Stomach (tissue), 9 donors: ENCODE results near the gene TRIM38. TPM values are rescaled to one million over a fixed set of nuclear protein-coding genes. Genes with fewer than 3 reads are reported as not detected.
"Not testable (repeated sequence)": the region's sequence is repeated elsewhere in the genome, so short reads cannot be mapped to it uniquely, and the experiment has no call there.

Source experiments
- DNase-seq, 2 donors: peaks; one replicate each; pipeline versions ENCODE4 v3.0.0 to v3.0.0-alpha.2; 2013 to 2019
- H3K27ac ChIP-seq, 5 donors: fragments of 200-600 bp in 4 of 5; sonication (generic) in 4 of 5; one replicate each; pipeline ENCODE4 v1.5.1; 2013 to 2019; ENCODE audit warnings: mild to moderate bottlenecking in 1 of 5, moderate library complexity in 1 of 5
- H3K27me3 ChIP-seq, 3 donors: fragments of 200-600 bp; sonication (generic); one replicate each; pipeline ENCODE4 v1.5.1; 2017 to 2019; ENCODE audit warnings: mixed run types in 1 of 3
- H3K36me3 ChIP-seq, 4 donors: fragments of 200-600 bp; sonication (generic); 1 replicate in 3 of 4; 2 replicates in 1 of 4; pipeline ENCODE4 v1.5.1; 2016 to 2019
- H3K4me1 ChIP-seq, 4 donors: fragments of 200-600 bp; sonication (generic); one replicate each; pipeline ENCODE4 v1.5.1; 2016 to 2019
- H3K4me3 ChIP-seq, 4 donors: fragments of 200-600 bp; sonication (generic) in 3 of 4; one replicate each; pipeline ENCODE4 v1.5.1; 2016 to 2019; ENCODE audit warnings: mild to moderate bottlenecking in 1 of 4
- H3K9me3 ChIP-seq, 4 donors: fragments of 200-600 bp; sonication (generic); one replicate each; pipeline ENCODE4 v1.5.1; 2016 to 2019
- CTCF ChIP-seq, 7 experiments: fragments of 450-650 bp in 4 of 7; fragments of 200-600 bp in 3 of 7; sonication (generic) in 3 of 7; IDR thresholded peaks; one replicate each; pipeline ENCODE4 v1.5.1; 2016 to 2019; ENCODE audit warnings: antibody characterized with exemption in 7 of 7, control low read depth in 2 of 7, mild to moderate bottlenecking in 1 of 7
- EP300 ChIP-seq: sonication (generic); formaldehyde crosslinking; IDR thresholded peaks from one replicate; pipeline ENCODE4 v1.6.1; 2017; ENCODE audit warnings: antibody characterized with exemption
- POLR2A ChIP-seq, 4 donors: fragments of 450-650 bp; IDR thresholded peaks; one replicate each; pipeline ENCODE4 v1.6.1; 2016; ENCODE audit warnings: antibody characterized with exemption in 4 of 4, control low read depth in 2 of 4, mild to moderate bottlenecking in 1 of 4, moderate library complexity in 1 of 4
- POLR2AphosphoS5 ChIP-seq, 3 donors: sonication (generic); formaldehyde crosslinking; IDR thresholded peaks; one replicate each; pipeline ENCODE4 v1.6.1; 2016; ENCODE audit warnings: antibody characterized with exemption in 3 of 3
- whole genome bisulfite sequencing, 5 donors: extraction: QIAGEN DNeasy Blood & Tissue Kit in 3 of 5; methylation state at CpG; one replicate each; pipeline versions ENCODE4 v1.1.5 to v1.1.7; 2013 to 2018; 5-methylcytosine and 5-hydroxymethylcytosine counted together
- intact Hi-C: fragments of 100-400 bp; cut with DNase I; formaldehyde crosslinking; loops from one replicate; pipeline ENCODE4 v1.15.1; 2023; ENCODE audit warnings: low total_unique reads
- polyA plus RNA-seq, 3 donors: library from polyadenylated mRNA; stranded (reverse); fragments of 200-250 nt; gene quantifications; one replicate each; pipeline ENCODE4 v1.2.3, GENCODE V29; 2013
- total RNA-seq, 5 donors: library from RNA; depleted of rRNA; stranded (reverse); fragments of >200 nt; gene quantifications; one replicate each; pipeline versions ENCODE4 v1.1.0 to v1.2.3, GENCODE V29; 2014 to 2016
- donor health status: healthy with polysubstance abuse.
- donor health status: Bipolar disorder and iron deficiency.
- donor health status: healthy.

The TRIM38 gene
- total and polyA plus RNA-seq, 8 donors = 3.7 to 11.3 (median 6.0) TPM

- Histone ChIP-seq H3K27me3 (no peaks in the 10 kb centered on the region), H3K4me1 (peaks cover 8 to 33% (median 16%) of the 10 kb centered on the region in 4 donors), H3K27ac (peak overlapping the region; percentile 88 to 97 (median 94)), H3K36me3 (peaks cover 0 to 14% (median 8%) of the 10 kb centered on the region in 4 donors), H3K4me3 (peak overlapping the region; percentile 46 to 60 (median 60)), H3K9me3 (no peaks in the 10 kb centered on the region)
- intact Hi-C loops = no loop called here
- peak; percentile 70 to 91 for DNase-seq
- no peak for TF ChIP-seq EP300
- TF ChIP-seq POLR2AphosphoS5 (IDR thresholded peaks at IDR 0.05) = peak in 2 of 3 donors; percentile 3 to 44
- no peak for TF ChIP-seq CTCF (IDR thresholded peaks at IDR 0.05)
- no peak for TF ChIP-seq POLR2A (IDR thresholded peaks at IDR 0.05)
- WGBS, 5 donors = 1 to 5% (median 3%) methylated on average over 13 to 30 of the region's 30 CpGs
These were observed 29.3 kb downstream of the TRIM38 start for GRCh38 chr6:25991785-25992412.

DNA sequence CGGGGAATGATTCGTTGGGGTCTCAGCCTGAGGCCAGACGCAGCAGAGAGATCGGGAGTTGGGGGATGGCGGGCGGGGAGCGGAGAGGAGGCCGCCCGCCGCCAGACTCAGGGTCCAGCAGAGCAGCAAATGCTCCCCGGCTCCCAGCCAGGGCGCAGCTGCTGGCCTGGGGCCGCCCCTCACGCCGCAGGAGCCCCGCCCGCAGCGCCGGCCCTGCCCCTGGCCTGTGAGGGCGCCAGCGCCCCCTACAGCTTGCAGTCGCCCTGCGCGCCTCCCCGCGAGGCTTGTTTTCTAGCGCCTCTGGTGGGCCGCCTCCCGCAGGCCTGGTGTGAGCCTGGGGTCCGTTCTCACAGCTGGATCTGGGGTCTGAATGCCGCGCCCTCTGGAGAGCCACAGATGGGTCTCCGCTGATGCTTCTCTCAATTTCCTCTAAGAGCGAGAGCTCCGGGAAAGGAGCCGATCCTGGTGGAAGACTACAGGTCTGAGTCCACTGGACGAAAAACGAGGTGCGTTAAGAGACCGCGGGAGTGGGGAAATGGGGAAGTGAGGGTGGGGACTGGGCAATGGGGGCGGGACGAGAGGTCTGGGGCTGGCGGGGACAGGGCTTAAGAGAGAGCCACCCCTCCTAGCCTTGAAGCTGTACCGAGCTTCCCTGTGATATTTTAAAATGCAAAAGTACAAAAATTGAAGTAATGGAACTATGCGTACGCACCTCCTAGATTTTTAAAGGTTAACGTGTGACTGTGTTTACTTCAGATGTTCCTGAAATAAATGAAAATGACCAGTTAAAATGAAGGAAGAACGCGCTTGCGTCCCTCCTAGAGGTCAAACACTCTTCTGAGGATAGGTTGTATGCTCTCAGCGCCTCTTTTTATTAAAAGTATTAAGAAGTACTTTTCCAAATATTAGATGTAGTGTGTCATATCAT is 30.1 kb downstream of the TRIM38 start:
- whole genome bisulfite sequencing, 5 donors = 1 to 2% (median 1%) methylated on average over 41 to 52 of the region's 52 CpGs
- intact Hi-C loops = no loop called here
- DNase-seq = peak; percentile 96 to 99
- TF ChIP-seq CTCF (IDR thresholded peaks at IDR 0.05) (peak in 5 of 7 experiments; percentile 87 to 99 (median 98)), EP300 (no peak), POLR2A (IDR thresholded peaks at IDR 0.05) (no peak), POLR2AphosphoS5 (IDR thresholded peaks at IDR 0.05) (peak; percentile 68 to 89 (median 74))
- Histone ChIP-seq H3K4me1 (peaks cover 8 to 41% (median 20%) of the 10 kb centered on the region in 4 donors), H3K27ac (peak overlapping the region; percentile 88 to 97 (median 94)), H3K27me3 (no peaks in the 10 kb centered on the region), H3K4me3 (peak overlapping the region; percentile 46 to 60 (median 60)), H3K36me3 (peaks cover 0 to 7% (median 6%) of the 10 kb centered on the region in 4 donors), H3K9me3 (no peaks in the 10 kb centered on the region)

GRCh38 chr6:25993341-25993684 is 30.7 kb downstream of the TRIM38 start:
- DNase-seq, H3K9me3 ChIP-seq, H3K27me3 ChIP-seq, H3K36me3 ChIP-seq, intact Hi-C loops: not testable (repeated sequence)
- 50 to 60% (median 52%) methylated on average over 7 of the region's 7 CpGs for WGBS, 5 donors
- H3K27ac ChIP-seq = peak overlapping the region in 4 of 5 donors; percentile 88 to 95 (median 92)
- peak overlapping the region; percentile 46 to 60 (median 60) for H3K4me3 ChIP-seq
- H3K4me1 ChIP-seq = peaks cover 8 to 43% (median 21%) of the 10 kb centered on the region in 4 donors

GRCh38 chr6:25995507-25995906 is 32.9 kb downstream of the TRIM38 start:
- intact Hi-C loops = no loop called here
- Histone ChIP-seq H3K27me3 (no peaks in the 10 kb centered on the region), H3K27ac (no peak overlapping the region), H3K36me3 (peaks cover 7 to 26% (median 16%) of the 10 kb centered on the region in 4 donors), H3K9me3 (no peaks in the 10 kb centered on the region), H3K4me3 (no peak overlapping the region), H3K4me1 (peaks cover 8 to 43% (median 21%) of the 10 kb centered on the region in 4 donors)
- no peak for DNase-seq
- TF ChIP-seq CTCF (IDR thresholded peaks at IDR 0.05) (no peak), EP300 (no peak), POLR2A (IDR thresholded peaks at IDR 0.05) (no peak), POLR2AphosphoS5 (IDR thresholded peaks at IDR 0.05) (no peak)
- 92 to 100% (median 97%) methylated on average over 1 of the region's 1 CpG for WGBS, 5 donors
